Aorta (tissue), 5 donors: ENCODE measurements around the gene FBXO9. TPM values are rescaled to one million over a fixed set of nuclear protein-coding genes. Genes with fewer than 3 reads are reported as not detected.

ENCODE experiments used
- ATAC-seq: fragments of 200-7000 bp; cut with Tn5 transposase; one replicate; pipeline ENCODE4 v1.9.1; 2022; ENCODE audit warnings: moderate library complexity; ENCODE audit not compliant: low FRiP score
- DNase-seq, 2 donors: peaks; one replicate each; pipeline ENCODE4 v3.0.0-alpha.2; 2020
- H3K27ac ChIP-seq, 2 donors: one replicate each; pipeline ENCODE4 v1.5.1; 2013; ENCODE audit warnings: low read length in 2 of 2, mild to moderate bottlenecking in 2 of 2, moderate library complexity in 2 of 2, control low read depth in 1 of 2, inconsistent platforms in 1 of 2, low read depth in 1 of 2
- H3K27me3 ChIP-seq, 2 donors: one replicate each; pipeline ENCODE4 v1.6.1; 2013; ENCODE audit warnings: control low read depth in 1 of 2, low read length in 1 of 2, mild to moderate bottlenecking in 1 of 2, moderate library complexity in 1 of 2; ENCODE audit not compliant: insufficient read depth in 2 of 2, control insufficient read depth in 1 of 2
- H3K36me3 ChIP-seq, 2 donors: one replicate each; pipeline ENCODE4 v1.6.1; 2013; ENCODE audit warnings: control low read depth in 1 of 2, low read length in 1 of 2, mild to moderate bottlenecking in 1 of 2; ENCODE audit not compliant: insufficient read depth in 2 of 2, control insufficient read depth in 1 of 2
- H3K4me1 ChIP-seq, 2 donors: one replicate each; pipeline ENCODE4 v1.6.1; 2013; ENCODE audit warnings: low read length in 2 of 2, control low read depth in 1 of 2, mild to moderate bottlenecking in 1 of 2, moderate library complexity in 1 of 2; ENCODE audit not compliant: insufficient read depth in 2 of 2, control insufficient read depth in 1 of 2
- H3K4me3 ChIP-seq, 2 donors: one replicate each; pipeline ENCODE4 v1.5.1; 2013; ENCODE audit warnings: low read length in 2 of 2, control low read depth in 1 of 2, mild to moderate bottlenecking in 1 of 2
- H3K9me3 ChIP-seq: one replicate; pipeline ENCODE4 v1.6.1; 2013; ENCODE audit warnings: mild to moderate bottlenecking, low read length; ENCODE audit not compliant: control insufficient read depth
- WGBS, 2 donors: extraction: QIAGEN DNeasy Blood & Tissue Kit; methylation state at CpG; one replicate each; pipeline ENCODE4 v1.1.7; 2013; 5-methylcytosine and 5-hydroxymethylcytosine counted together
- intact Hi-C, 2 donors: fragments of 100-400 bp; cut with DNase I; formaldehyde crosslinking; loops; one replicate each; pipeline versions ENCODE4 v1.14.2 to v1.15.0; 2022
- polyA plus RNA-seq, 2 donors: library from polyadenylated mRNA; stranded (reverse); fragments of 200-250 nt; gene quantifications; one replicate each; pipeline ENCODE4 v1.2.3, GENCODE V29; 2013
- total RNA-seq, 2 donors: library from RNA; stranded (reverse); fragmentation: NEBNext Ultra II Directional; extraction: Animal tissue kit (Norgen Biotek cat#: 25700); gene quantifications; one replicate each; pipeline ENCODE4 v1.2.1, GENCODE V29; 2021
- donor health status: healthy with polysubstance abuse.
- donor health status: Bipolar disorder and iron deficiency.
- donor health status: DM: no; HTN: no; CAD: no.
- donor health status: DM: no; HTN: no; CAD: no.
- donor health status: DM: yes; HTN: yes; CAD: no.

The FBXO9 gene
- total and polyA plus RNA-seq, 4 donors = 44.2 to 112 (median 74.4) TPM

DNA sequence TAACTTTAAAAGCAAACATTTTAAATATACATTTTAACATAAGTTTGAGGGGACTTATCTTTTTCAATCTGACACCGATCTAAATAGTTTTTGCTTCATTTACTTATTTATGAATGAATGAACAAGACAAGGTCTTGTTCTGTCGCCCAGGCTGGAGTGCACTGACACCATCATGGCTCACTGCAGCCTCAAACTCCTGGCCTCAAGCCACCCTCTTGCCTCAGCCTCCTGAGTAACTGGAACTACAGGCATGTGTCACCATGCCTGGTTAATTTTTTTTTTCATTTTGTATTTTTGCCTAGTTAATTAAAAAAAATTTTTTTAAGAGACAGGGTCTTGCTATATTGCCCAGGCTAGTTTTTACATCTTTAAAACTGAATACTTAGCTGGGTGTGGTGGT is 25.4 kb downstream of the FBXO9 start:
- H3K4me3 ChIP-seq = no peak overlapping the region
- no peak for DNase-seq
- H3K9me3 ChIP-seq = no peaks in the 10 kb centered on the region
- no peaks in the 10 kb centered on the region for H3K27me3 ChIP-seq
- no peak overlapping the region for H3K27ac ChIP-seq
- no peaks in the 10 kb centered on the region for H3K4me1 ChIP-seq
- intact Hi-C loops = no loop called here
- ATAC-seq = no peak
- peaks cover 5 to 8% of the 10 kb centered on the region in 2 donors for H3K36me3 ChIP-seq
- 74 to 88% methylated on average over 2 of the region's 2 CpGs for WGBS, 2 donors

DNA sequence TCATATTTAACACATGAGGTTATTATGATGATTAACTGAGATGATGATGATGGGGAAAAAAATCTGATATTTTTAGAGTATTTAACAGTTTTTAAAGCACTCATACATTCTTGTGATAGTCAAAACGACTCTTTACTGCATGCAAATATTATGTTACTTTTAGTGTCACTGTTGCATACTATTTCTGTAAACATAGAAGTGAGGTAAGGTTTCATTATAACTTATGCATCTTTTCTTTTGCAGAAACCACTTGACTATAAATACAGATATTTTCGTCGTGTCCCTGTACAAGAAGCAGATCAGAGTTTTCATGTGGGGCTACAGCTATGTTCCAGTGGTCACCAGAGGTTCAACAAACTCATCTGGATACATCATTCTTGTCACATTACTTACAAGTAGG is 30.1 kb downstream of the FBXO9 start:
- Histone ChIP-seq H3K36me3 (peaks cover 3 to 4% of the 10 kb centered on the region in 2 donors), H3K27me3 (no peaks in the 10 kb centered on the region), H3K4me1 (no peaks in the 10 kb centered on the region), H3K27ac (no peak overlapping the region), H3K9me3 (no peaks in the 10 kb centered on the region), H3K4me3 (no peak overlapping the region)
- ATAC-seq = no peak
- no peak for DNase-seq
- intact Hi-C loops = no loop called here
- WGBS, 2 donors = 84 to 86% methylated on average over 3 of the region's 3 CpGs

DNA sequence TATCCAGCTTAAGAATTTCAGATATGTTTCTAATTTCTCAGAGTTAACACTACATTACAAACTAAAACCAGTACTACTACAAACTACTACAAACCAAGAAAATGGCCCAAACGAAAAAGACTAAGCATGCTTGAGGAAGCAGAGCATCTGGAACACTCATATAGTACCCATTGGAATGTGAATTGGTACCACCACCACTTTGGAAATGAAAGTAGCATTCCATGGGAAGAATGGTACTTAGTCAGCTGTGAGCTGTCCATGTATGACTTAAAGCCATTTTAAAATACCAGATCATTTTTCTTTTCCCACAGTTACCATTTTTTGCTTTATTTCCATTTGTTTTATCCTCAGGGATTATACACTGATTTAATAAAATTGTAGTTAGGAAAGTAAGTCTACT is 30.5 kb downstream of the FBXO9 start:
- intact Hi-C loops = no loop called here
- H3K4me1 ChIP-seq = no peaks in the 10 kb centered on the region
- H3K36me3 ChIP-seq = peaks cover 3 to 4% of the 10 kb centered on the region in 2 donors
- no peaks in the 10 kb centered on the region for H3K27me3 ChIP-seq
- no peaks in the 10 kb centered on the region for H3K9me3 ChIP-seq
- H3K27ac ChIP-seq = no peak overlapping the region
- ATAC-seq (no peak), DNase-seq (no peak)
- 58 to 61% methylated on average over 1 of the region's 1 CpG for WGBS, 2 donors
- H3K4me3 ChIP-seq = no peak overlapping the region

DNA sequence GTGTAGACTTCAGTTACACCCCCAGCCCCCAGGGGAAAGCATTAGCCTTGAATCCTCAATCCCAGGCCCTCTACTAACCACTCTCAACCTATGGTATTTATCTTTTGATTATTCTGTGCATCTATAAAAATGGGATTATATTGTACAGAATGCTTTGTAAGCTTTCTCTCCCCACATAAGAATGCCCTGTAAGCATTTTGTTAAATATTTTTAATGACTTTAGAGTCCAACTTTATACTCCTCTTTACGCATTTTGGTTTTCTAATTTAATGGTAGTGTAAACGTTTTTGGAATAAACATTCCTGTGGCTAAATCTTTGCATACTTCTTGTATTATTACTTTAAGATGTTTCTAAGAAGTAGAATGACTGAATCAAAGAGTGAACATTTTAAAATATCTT is 35.4 kb downstream of the FBXO9 start:
- DNase-seq = no peak
- Histone ChIP-seq H3K27ac (no peak overlapping the region), H3K36me3 (peaks cover 0 to 7% of the 10 kb centered on the region in 2 donors), H3K4me3 (no peak overlapping the region), H3K9me3 (no peaks in the 10 kb centered on the region), H3K27me3 (no peaks in the 10 kb centered on the region), H3K4me1 (no peaks in the 10 kb centered on the region)
- WGBS, 2 donors = 20 to 22% methylated on average over 2 of the region's 2 CpGs
- intact Hi-C loops = no loop called here
- no peak for ATAC-seq

DNA sequence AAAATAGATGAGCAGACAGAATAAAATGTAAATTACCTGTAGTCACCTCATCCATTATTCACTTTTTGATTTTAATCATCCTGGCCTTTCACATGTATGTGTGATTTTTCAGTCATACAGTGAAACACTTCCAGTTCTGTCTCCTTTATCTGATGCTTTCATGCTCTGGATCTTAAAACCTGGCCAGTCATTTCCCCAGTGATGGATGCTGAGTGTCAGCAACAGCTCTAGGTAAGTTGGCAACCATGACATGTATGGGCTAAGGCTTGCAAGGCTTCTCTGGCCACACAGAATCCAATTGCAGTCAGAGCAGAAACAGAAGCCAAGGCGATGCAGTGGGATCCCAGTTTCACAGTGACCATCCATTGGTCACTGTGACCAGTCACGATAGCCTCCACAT is 35.8 kb downstream of the FBXO9 start:
- intact Hi-C loops = no loop called here
- no peaks in the 10 kb centered on the region for H3K9me3 ChIP-seq
- 96 to 97% methylated on average over 2 of the region's 2 CpGs for WGBS, 2 donors
- no peaks in the 10 kb centered on the region for H3K27me3 ChIP-seq
- H3K27ac ChIP-seq = no peak overlapping the region
- no peaks in the 10 kb centered on the region for H3K4me1 ChIP-seq
- peaks cover 0 to 5% of the 10 kb centered on the region in 2 donors for H3K36me3 ChIP-seq
- ATAC-seq = no peak
- no peak overlapping the region for H3K4me3 ChIP-seq
- DNase-seq = no peak

DNA sequence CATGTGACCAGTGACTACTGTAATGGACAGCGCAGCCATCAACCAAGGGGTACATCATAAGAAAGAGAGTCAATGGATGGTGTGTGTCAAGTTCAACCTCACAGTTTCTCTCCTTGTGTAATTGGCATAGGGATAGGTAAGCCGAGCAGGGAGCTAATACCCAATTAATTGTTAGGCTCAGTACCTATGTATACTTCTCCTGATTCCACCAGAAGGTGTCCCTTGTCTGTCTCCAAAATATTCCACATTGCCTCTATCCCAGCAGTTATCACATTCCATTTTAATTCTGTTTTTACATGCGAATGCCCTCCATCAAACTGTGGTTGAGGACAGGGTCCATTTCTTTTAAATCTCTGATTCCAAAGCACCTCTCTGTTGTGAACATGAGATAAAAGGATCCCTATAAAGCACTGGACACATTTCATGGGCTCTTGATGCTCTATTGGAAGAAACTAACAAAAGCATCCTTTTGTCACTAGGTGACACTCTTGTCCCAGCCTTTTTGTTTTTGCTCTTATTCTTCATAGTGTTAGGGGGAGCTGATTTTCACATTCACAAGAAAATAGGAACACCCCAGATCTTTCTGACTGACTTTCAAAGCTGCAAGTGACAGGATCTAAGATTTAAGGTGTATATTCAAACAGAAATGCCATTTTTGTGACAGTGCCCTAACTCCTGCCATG is 38.9 kb downstream of the FBXO9 start:
- no peaks in the 10 kb centered on the region for H3K9me3 ChIP-seq
- intact Hi-C loops = no loop called here
- no peaks in the 10 kb centered on the region for H3K27me3 ChIP-seq
- DNase-seq (no peak), ATAC-seq (no peak)
- no peak overlapping the region for H3K4me3 ChIP-seq
- 92 to 94% methylated on average over 3 of the region's 3 CpGs for WGBS, 2 donors
- no peak overlapping the region for H3K27ac ChIP-seq
- H3K36me3 ChIP-seq = peaks cover 0 to 4% of the 10 kb centered on the region in 2 donors
- H3K4me1 ChIP-seq = peaks cover 0 to 3% of the 10 kb centered on the region in 2 donors

DNA sequence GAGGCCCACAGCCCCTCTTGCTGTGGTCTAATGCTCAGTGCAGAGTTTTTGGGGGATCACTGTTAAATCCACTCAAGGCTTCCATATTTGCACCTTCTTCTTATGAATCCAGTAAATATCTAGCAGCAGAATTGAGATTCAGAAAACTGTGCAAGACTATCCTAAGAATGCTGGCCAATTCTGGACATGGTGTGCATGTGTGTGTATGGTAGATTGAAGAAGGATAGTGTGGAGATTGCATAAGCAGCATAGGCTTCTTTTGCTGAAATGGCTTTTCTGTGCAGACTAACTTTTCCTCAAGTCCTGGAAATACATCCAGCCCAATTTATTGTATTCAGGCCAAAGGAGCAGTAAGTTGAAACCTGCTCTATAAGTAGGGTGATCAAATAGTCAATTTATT is 39.7 kb downstream of the FBXO9 start:
- H3K4me3 ChIP-seq = no peak overlapping the region
- H3K4me1 ChIP-seq = peaks cover 0 to 3% of the 10 kb centered on the region in 2 donors
- no peaks in the 10 kb centered on the region for H3K27me3 ChIP-seq
- H3K9me3 ChIP-seq = no peaks in the 10 kb centered on the region
- H3K36me3 ChIP-seq = peaks cover 0 to 4% of the 10 kb centered on the region in 2 donors
- ATAC-seq (no peak), DNase-seq (no peak)
- intact Hi-C loops = no loop called here
- no peak overlapping the region for H3K27ac ChIP-seq

DNA sequence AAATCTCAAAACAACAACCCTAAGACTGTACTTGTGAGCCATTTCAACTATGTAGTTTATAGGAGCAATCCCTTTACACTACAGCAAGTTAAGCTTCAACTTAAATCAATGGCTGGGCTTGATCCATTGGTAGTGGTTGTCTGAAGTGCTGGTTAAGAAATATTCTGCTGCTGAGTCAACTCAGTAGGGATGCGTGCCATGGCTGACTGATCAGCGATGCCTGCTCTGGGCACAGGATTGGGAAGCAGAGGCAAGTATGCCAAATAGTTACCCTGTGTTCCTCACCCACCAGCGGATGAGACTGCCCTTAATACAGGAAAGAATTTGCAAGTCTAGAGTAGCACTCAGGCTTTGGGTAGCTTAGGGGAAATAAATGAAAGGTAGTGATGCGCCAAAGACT is 41.9 kb downstream of the FBXO9 start:
- Histone ChIP-seq H3K9me3 (no peaks in the 10 kb centered on the region), H3K4me1 (peaks cover 0 to 3% of the 10 kb centered on the region in 2 donors), H3K27me3 (no peaks in the 10 kb centered on the region), H3K27ac (no peak overlapping the region), H3K4me3 (no peak overlapping the region), H3K36me3 (no peaks in the 10 kb centered on the region)
- ATAC-seq (no peak), DNase-seq (no peak)
- intact Hi-C loops = no loop called here
- WGBS, 2 donors = 81% methylated on average over 4 of the region's 4 CpGs

DNA sequence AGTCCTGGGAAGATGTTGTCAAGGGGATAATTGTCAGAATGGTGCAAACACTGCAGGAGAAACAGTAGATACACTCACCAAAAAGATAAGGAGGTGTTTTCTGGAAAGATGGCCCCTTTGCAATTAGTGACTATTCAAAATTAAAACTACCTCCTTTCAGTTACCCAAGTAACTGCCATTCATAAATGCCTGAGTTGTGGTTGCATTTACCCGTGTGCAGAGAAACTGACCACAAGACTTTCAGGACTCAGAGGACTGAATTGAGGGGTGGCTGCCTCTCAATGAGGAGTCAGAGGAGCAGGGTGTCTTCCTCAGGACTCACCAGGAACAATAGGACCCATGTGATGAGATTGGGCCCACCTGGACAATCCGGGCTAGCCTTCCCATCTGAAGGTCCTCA is 44.4 kb downstream of the FBXO9 start:
- no peaks in the 10 kb centered on the region for H3K36me3 ChIP-seq
- DNase-seq (no peak), ATAC-seq (no peak)
- no peaks in the 10 kb centered on the region for H3K9me3 ChIP-seq
- 85 to 92% methylated on average over 2 of the region's 2 CpGs for WGBS, 2 donors
- intact Hi-C loops = no loop called here
- H3K27ac ChIP-seq = no peak overlapping the region
- H3K4me3 ChIP-seq = no peak overlapping the region
- H3K27me3 ChIP-seq = no peaks in the 10 kb centered on the region
- H3K4me1 ChIP-seq = peaks cover 0 to 3% of the 10 kb centered on the region in 2 donors
